Liver (tissue), 9 donors: ENCODE results near the gene MIXL1. TPM values are rescaled to one million over a fixed set of nuclear protein-coding genes. Genes with fewer than 3 reads are reported as not detected.
A peak's percentile ranks its signal among the peaks of the same experiment; 100 is the strongest.

Source experiments
- DNase-seq: peaks from one replicate; pipeline ENCODE4 v3.0.0-alpha.2; 2017; ENCODE audit warnings: low spot score
- H3K27ac ChIP-seq, 2 donors: one replicate each; pipeline ENCODE4 v1.7.0; 2013; ENCODE audit warnings: inconsistent platforms in 2 of 2, low read length in 2 of 2, control low read depth in 1 of 2, low read depth in 1 of 2, mild to moderate bottlenecking in 1 of 2
- H3K27me3 ChIP-seq, 4 donors: one replicate each; pipeline versions ENCODE4 v1.6.1 to v1.7.0; 2013; ENCODE audit warnings: low read length in 3 of 4, inconsistent platforms in 1 of 4, mild to moderate bottlenecking in 1 of 4, moderate library complexity in 1 of 4; ENCODE audit not compliant: control insufficient read depth in 4 of 4, insufficient read depth in 4 of 4
- H3K36me3 ChIP-seq, 4 donors: one replicate each; pipeline versions ENCODE4 v1.6.1 to v1.7.0; 2013; ENCODE audit warnings: low read length in 3 of 4, mild to moderate bottlenecking in 3 of 4, low read depth in 1 of 4, moderate library complexity in 1 of 4; ENCODE audit not compliant: control insufficient read depth in 4 of 4, insufficient read depth in 3 of 4
- H3K4me1 ChIP-seq, 4 donors: one replicate each; pipeline versions ENCODE4 v1.6.1 to v1.7.0; 2013; ENCODE audit warnings: low read length in 3 of 4, mild to moderate bottlenecking in 3 of 4, moderate library complexity in 1 of 4; ENCODE audit not compliant: control insufficient read depth in 4 of 4, insufficient read depth in 4 of 4
- H3K4me3 ChIP-seq, 3 donors: one replicate each; pipeline versions ENCODE4 v1.6.1 to v1.7.0; 2013; ENCODE audit warnings: low read length in 3 of 3, control low read depth in 1 of 3, low read depth in 1 of 3, mild to moderate bottlenecking in 1 of 3
- H3K9ac ChIP-seq, 2 donors: one replicate each; pipeline ENCODE4 v1.7.0; 2013; ENCODE audit warnings: low read length in 2 of 2, mild to moderate bottlenecking in 2 of 2, moderate library complexity in 2 of 2, control low read depth in 1 of 2, low read depth in 1 of 2
- H3K9me3 ChIP-seq, 4 donors: one replicate each; pipeline versions ENCODE4 v1.6.1 to v1.7.0; 2013; ENCODE audit warnings: low read length in 3 of 4; ENCODE audit not compliant: control insufficient read depth in 4 of 4
- ATF3 ChIP-seq: IDR thresholded peaks from 2 replicates; pipeline ENCODE4 v1.6.1; 2016; ENCODE audit warnings: antibody characterized with exemption
- CTCF ChIP-seq: fragments of 150-350 bp; IDR thresholded peaks from 2 replicates; pipeline ENCODE4 v1.5.1; 2017; ENCODE audit warnings: improper control_type of control experiment, low read depth, low read length; ENCODE audit not compliant: missing input control
- EGR1 ChIP-seq, 2 donors: IDR thresholded peaks; 2 replicates each; pipeline ENCODE4 v1.6.1; 2016 to 2018; ENCODE audit warnings: antibody characterized with exemption in 2 of 2, low read depth in 2 of 2
- FOXA1 ChIP-seq: IDR thresholded peaks from 2 replicates; pipeline ENCODE4 v1.6.1; 2016; ENCODE audit warnings: antibody characterized with exemption
- FOXA2 ChIP-seq: IDR thresholded peaks from 2 replicates; pipeline ENCODE4 v1.6.1; 2016; ENCODE audit warnings: antibody characterized with exemption
- GABPA ChIP-seq, 2 donors: IDR thresholded peaks in 1 of 2; conservative IDR thresholded peaks in 1 of 2; 2 replicates each; pipeline ENCODE4 v1.6.1; 2016; ENCODE audit warnings: antibody characterized with exemption in 2 of 2, mild to moderate bottlenecking in 1 of 2, moderate library complexity in 1 of 2
- HNF4A ChIP-seq, 2 donors: conservative IDR thresholded peaks; 2 replicates each; pipeline ENCODE4 v1.6.1; 2016; ENCODE audit warnings: antibody characterized with exemption in 2 of 2, mild to moderate bottlenecking in 2 of 2
- HNF4G ChIP-seq: IDR thresholded peaks from 2 replicates; pipeline ENCODE4 v1.6.1; 2016; ENCODE audit warnings: antibody characterized with exemption
- JUND ChIP-seq, 2 donors: IDR thresholded peaks; 2 replicates each; pipeline ENCODE4 v1.6.1; 2016; ENCODE audit warnings: antibody characterized with exemption in 2 of 2
- MAX ChIP-seq: IDR thresholded peaks from 2 replicates; pipeline ENCODE4 v1.6.1; 2016; ENCODE audit warnings: antibody characterized with exemption
- NR2F2 ChIP-seq: IDR thresholded peaks from 2 replicates; pipeline ENCODE4 v1.6.1; 2016; ENCODE audit warnings: antibody characterized with exemption
- RAD21 ChIP-seq, 2 donors: IDR thresholded peaks; 2 replicates each; pipeline ENCODE4 v1.6.1; 2016; ENCODE audit warnings: antibody characterized with exemption in 2 of 2, mild to moderate bottlenecking in 2 of 2
- REST ChIP-seq: IDR thresholded peaks from 2 replicates; pipeline ENCODE4 v1.6.1; 2016; ENCODE audit warnings: antibody characterized with exemption, mild to moderate bottlenecking
- RXRA ChIP-seq, 2 donors: IDR thresholded peaks; 2 replicates each; pipeline ENCODE4 v1.6.1; 2017 to 2018; ENCODE audit warnings: antibody characterized with exemption in 2 of 2, mild to moderate bottlenecking in 1 of 2
- SP1 ChIP-seq: IDR thresholded peaks from 2 replicates; pipeline ENCODE4 v1.6.1; 2018; ENCODE audit warnings: antibody characterized with exemption, mild to moderate bottlenecking
- TAF1 ChIP-seq: conservative IDR thresholded peaks from 2 replicates; pipeline ENCODE4 v1.6.1; 2016; ENCODE audit warnings: antibody characterized with exemption, mild to moderate bottlenecking
- YY1 ChIP-seq: IDR thresholded peaks from 2 replicates; pipeline ENCODE4 v1.6.1; 2016; ENCODE audit warnings: antibody characterized with exemption, mild to moderate bottlenecking
- ZBTB33 ChIP-seq: IDR thresholded peaks from 2 replicates; pipeline ENCODE4 v1.6.1; 2016; ENCODE audit warnings: antibody characterized with exemption
- WGBS: extraction: QIAGEN DNeasy Blood & Tissue Kit; methylation state at CpG from one replicate; pipeline ENCODE4 v1.1.7; 2013; 5-methylcytosine and 5-hydroxymethylcytosine counted together
- polyA plus RNA-seq, 2 donors: library from polyadenylated mRNA; stranded (reverse) in 1 of 2; unstranded in 1 of 2; fragments of 200-250 nt in 1 of 2; fragments of >200 nt in 1 of 2; fragmentation: Nextera tagmentation in 1 of 2; extraction: Ambion mirVana in 1 of 2; gene quantifications; one replicate each; pipeline versions ENCODE4 v1.2.1 to v1.2.3, GENCODE V29; 2013 to 2015
- total RNA-seq, 2 donors: library from RNA; depleted of rRNA; stranded (reverse); fragments of >200 nt; gene quantifications; one replicate each; pipeline ENCODE4 v1.2.3, GENCODE V29; 2014
- donor health status: healthy.
- donor health status: healthy.
- donor health status: healthy.
- donor health status: healthy.
- donor health status: healthy.

Gene MIXL1
- under 1 TPM in 1 of 2 donors, not detected in 1; 0.05 TPM for total RNA-seq
- polyA plus RNA-seq: not detected

GRCh38 chr1:226223157-226223785, at the start of gene MIXL1:
TSS of gene MIXL1 (plus strand) at chr1:226223664. CDS start at chr1:226223682, 18 bp downstream.
- Histone ChIP-seq H3K4me1 (peaks cover 0 to 8% (median 3%) of the 10 kb centered on the region in 4 donors), H3K9ac (no peak within 1 kb of the TSS), H3K36me3 (no peaks in the 10 kb centered on the region), H3K4me3 (peak within 1 kb of the TSS in 1 of 3 donors; percentile 52), H3K27me3 (peaks cover 0 to 7% (median 0%) of the 10 kb centered on the region in 4 donors), H3K27ac (no peak within 1 kb of the TSS), H3K9me3 (no peaks in the 10 kb centered on the region)
- DNase-seq: no peak
- TF ChIP-seq FOXA1 (no peak), GABPA (IDR thresholded peaks at IDR 0.05 in 1 of 2, conservative IDR thresholded peaks at IDR 0.05 in 1 of 2) (no peak), CTCF (no peak), TAF1 (no peak), ZBTB33 (no peak)
- 6% methylated on average over 62 of the region's 62 CpGs for WGBS

- H3K36me3 ChIP-seq: no peaks in the 10 kb centered on the region
- peaks cover 0 to 6% (median 2%) of the 10 kb centered on the region in 4 donors for H3K4me1 ChIP-seq
- H3K9me3 ChIP-seq: no peaks in the 10 kb centered on the region
- no peaks in the 10 kb centered on the region for H3K27me3 ChIP-seq
- DNase-seq: no peak
- H3K27ac ChIP-seq: no peak overlapping the region
- no peak overlapping the region for H3K9ac ChIP-seq
- TF ChIP-seq GABPA (IDR thresholded peaks at IDR 0.05 in 1 of 2, conservative IDR thresholded peaks at IDR 0.05 in 1 of 2) (no peak), RXRA (IDR thresholded peaks at IDR 0.05) (no peak), SP1 (no peak), RAD21 (IDR thresholded peaks at IDR 0.05) (no peak), EGR1 (IDR thresholded peaks at IDR 0.05; ENCODE audit: low read depth in 2 of 2) (no peak), REST (no peak), NR2F2 (no peak), ZBTB33 (no peak), MAX (no peak), FOXA1 (no peak), HNF4G (no peak), ATF3 (no peak), FOXA2 (no peak), YY1 (no peak), JUND (IDR thresholded peaks at IDR 0.05) (no peak), HNF4A (conservative IDR thresholded peaks at IDR 0.05) (no peak), CTCF (no peak), TAF1 (no peak)
- no peak overlapping the region for H3K4me3 ChIP-seq
- 91% methylated on average over 8 of the region's 8 CpGs for WGBS
Measured at GRCh38 chr1:226176870-226177269, 46.6 kb upstream of the MIXL1 start.
